Progenitor cell of endocrine pancreas (in vitro differentiated cells): ENCODE results near the gene MAP3K5. TPM values are rescaled to one million over a fixed set of nuclear protein-coding genes. Genes with fewer than 3 reads are reported as not detected.

ENCODE experiments used
- DNase-seq: peaks from one replicate; pipeline ENCODE4 v3.0.0; 2021; ENCODE audit warnings: low spot score; ENCODE audit not compliant: unreplicated experiment
- H3K27ac Mint-ChIP-seq: 2 replicates; pipeline ENCODE4 v1.8.0; 2021; ENCODE audit warnings: mild to moderate bottlenecking, moderate library complexity, mixed read lengths
- H3K27me3 Mint-ChIP-seq: 2 replicates; pipeline ENCODE4 v1.8.0; 2021; ENCODE audit warnings: mixed read lengths
- H3K36me3 Mint-ChIP-seq: 2 replicates; pipeline ENCODE4 v1.8.0; 2022; ENCODE audit warnings: mixed read lengths; ENCODE audit not compliant: insufficient read depth
- H3K4me1 Mint-ChIP-seq: 2 replicates; pipeline ENCODE4 v1.8.0; 2021; ENCODE audit warnings: low read depth, mixed read lengths
- H3K4me3 Mint-ChIP-seq: 2 replicates; pipeline ENCODE4 v1.8.0; 2021; ENCODE audit warnings: low read depth, mild to moderate bottlenecking, moderate library complexity, mixed read lengths
- H3K9me3 Mint-ChIP-seq: 2 replicates; pipeline ENCODE4 v1.8.0; 2021; ENCODE audit warnings: low read depth, mixed read lengths
- CTCF ChIP-seq: fragments of 200-600 bp; sonication (generic); IDR thresholded peaks from one replicate; pipeline ENCODE4 v1.5.0; 2021; ENCODE audit warnings: antibody characterized with exemption, mild to moderate bottlenecking; ENCODE audit not compliant: unreplicated experiment
- total RNA-seq: library from RNA; stranded (reverse); gene quantifications from 2 replicates; pipeline ENCODE4 v1.2.1, GENCODE V29; 2021

The MAP3K5 gene
- total RNA-seq, 1 donor from 2014 or later = 1.1 TPM

- Mint-ChIP-seq H3K36me3 (peaks cover 5% of the 10 kb centered on the region), H3K9me3 (peaks cover 1% of the 10 kb centered on the region), H3K27me3 (peaks cover 3% of the 10 kb centered on the region), H3K27ac (peak overlapping the region; percentile 94), H3K4me3 (peak overlapping the region; percentile 87), H3K4me1 (peaks cover 61% of the 10 kb centered on the region)
- TF ChIP-seq CTCF = no peak
- DNase-seq = peak; percentile 34
These were observed 242.8 kb downstream of the MAP3K5 start for GRCh38 chr6:136549300-136550044.

DNA sequence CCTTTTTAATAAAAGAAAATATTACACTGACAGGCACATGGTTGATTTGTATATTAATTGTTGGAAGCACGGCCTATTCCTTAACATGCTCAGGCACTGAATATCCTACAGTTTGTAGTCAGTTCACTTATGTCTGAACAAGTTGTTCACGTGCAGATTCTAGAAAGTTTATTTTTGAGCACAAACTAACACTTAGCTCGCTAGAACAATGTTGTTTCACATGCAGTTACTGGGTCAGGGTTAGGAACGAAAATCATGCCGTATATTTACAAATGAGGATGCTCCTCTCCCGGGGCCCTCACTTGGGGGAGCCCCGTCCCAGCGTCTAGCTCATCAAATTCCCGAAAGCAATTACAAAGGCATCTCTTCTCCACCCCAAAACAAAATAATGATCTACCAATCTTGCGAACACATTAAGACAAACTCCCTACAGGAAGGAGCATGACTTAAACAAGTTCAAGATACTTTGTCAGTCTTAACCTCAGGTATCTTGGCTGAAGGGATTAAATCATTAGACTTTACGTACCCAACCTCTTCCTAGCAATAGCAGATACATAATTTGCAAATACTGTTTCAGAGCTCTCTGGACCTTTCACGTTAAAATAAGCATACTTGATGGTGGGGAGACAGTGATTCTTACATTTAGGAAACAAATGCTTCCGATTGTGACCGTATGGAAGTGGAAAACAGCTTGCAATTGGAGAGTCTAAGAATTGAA lies 243.5 kb downstream of the MAP3K5 start:
- Mint-ChIP-seq H3K4me3 (peak overlapping the region; percentile 87), H3K27ac (peak overlapping the region; percentile 94)

GRCh38 chr6:136547871-136548270 lies 244.4 kb downstream of the MAP3K5 start:
- no peak for TF ChIP-seq CTCF
- DNase-seq = no peak
- H3K4me3 Mint-ChIP-seq = peak overlapping the region; percentile 87
- H3K4me1 Mint-ChIP-seq = peaks cover 65% of the 10 kb centered on the region
- peaks cover 3% of the 10 kb centered on the region for H3K9me3 Mint-ChIP-seq
- H3K36me3 Mint-ChIP-seq = peaks cover 14% of the 10 kb centered on the region
- H3K27ac Mint-ChIP-seq = no peak overlapping the region
- no peaks in the 10 kb centered on the region for H3K27me3 Mint-ChIP-seq

More for the DNA sequence above, 243.5 kb downstream of the MAP3K5 start:
- TF ChIP-seq CTCF = no peak
- DNase-seq = no peak
- peaks cover 3% of the 10 kb centered on the region for H3K9me3 Mint-ChIP-seq
- peaks cover 9% of the 10 kb centered on the region for H3K36me3 Mint-ChIP-seq
- H3K27me3 Mint-ChIP-seq = peaks cover under 1% of the 10 kb centered on the region
- H3K4me1 Mint-ChIP-seq = peaks cover 65% of the 10 kb centered on the region

DNA sequence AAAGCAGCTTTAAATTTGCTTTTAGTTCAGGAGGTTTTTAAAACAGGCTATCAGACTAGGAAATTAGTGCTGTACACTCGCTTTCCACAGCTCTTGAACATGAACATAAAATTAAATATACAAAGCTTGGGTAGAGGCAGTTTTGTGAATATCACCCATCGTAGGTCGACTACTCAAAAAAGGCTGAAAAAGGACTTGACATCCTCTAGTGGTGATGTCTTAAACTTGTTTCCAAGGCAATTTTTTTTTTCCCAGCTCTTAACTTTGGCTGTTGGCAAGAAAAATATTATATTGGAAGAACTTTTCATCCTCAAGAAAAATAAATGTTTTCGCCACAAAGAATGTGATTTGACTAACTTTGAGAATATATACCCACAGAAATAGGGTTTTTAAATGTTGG lies 244.9 kb downstream of the MAP3K5 start:
- Mint-ChIP-seq H3K9me3 (peaks cover 3% of the 10 kb centered on the region), H3K27ac (no peak overlapping the region), H3K4me1 (peaks cover 61% of the 10 kb centered on the region), H3K36me3 (peaks cover 15% of the 10 kb centered on the region), H3K4me3 (peak overlapping the region; percentile 47), H3K27me3 (no peaks in the 10 kb centered on the region)
- no peak for DNase-seq
- TF ChIP-seq CTCF = peak; percentile 69

- TF ChIP-seq CTCF = no peak
- Mint-ChIP-seq H3K4me3 (no peak overlapping the region), H3K27me3 (no peaks in the 10 kb centered on the region), H3K36me3 (peaks cover 17% of the 10 kb centered on the region), H3K27ac (peak overlapping the region; percentile 90), H3K9me3 (peaks cover 3% of the 10 kb centered on the region), H3K4me1 (peaks cover 55% of the 10 kb centered on the region)
- DNase-seq = no peak
These were observed 245.9 kb downstream of the MAP3K5 start for GRCh38 chr6:136546331-136546730.
